Measurements from ENCODE around the gene PHLDB3.

PHLDB3 gene

GRCh38 chr19:43429395-43429794 lies 75.2 kb downstream of the PHLDB3 start:
- H3K79me2 ChIP-seq (ENCODE audit: control insufficient read depth, low read length): no peaks in the 10 kb centered on the region
- H4K20me1 ChIP-seq (ENCODE audit: control insufficient read depth, insufficient read depth, low read depth, low read length): no peaks in the 10 kb centered on the region
- TF ChIP-seq CTCF (IDR thresholded peaks at IDR 0.05; ENCODE audit: low read depth, low read length, poor library complexity, severe bottlenecking) (no peak), EZH2phosphoT487 (IDR thresholded peaks at IDR 0.05; ENCODE audit: borderline replicate concordance, low read length) (no peak)
- H3K27me3 ChIP-seq (ENCODE audit: control insufficient read depth, low read length): no peaks in the 10 kb centered on the region
- H3F3A ChIP-seq (ENCODE audit: control insufficient read depth, insufficient read depth): no peaks in the 10 kb centered on the region
- no peaks in the 10 kb centered on the region for H3K9me2 ChIP-seq (replicated peaks; ENCODE audit: control insufficient read depth, low read length)
- no peaks in the 10 kb centered on the region for H3K4me1 ChIP-seq (ENCODE audit: control insufficient read depth, low read length)
- H3K36me3 ChIP-seq (ENCODE audit: control insufficient read depth, low read length): no peaks in the 10 kb centered on the region
- H3K9me3 ChIP-seq (ENCODE audit: control insufficient read depth, insufficient read depth, low read length): no peaks in the 10 kb centered on the region
- H3K4me3 ChIP-seq (ENCODE audit: low read length): no peak overlapping the region
- no peak overlapping the region for H3K4me2 ChIP-seq (ENCODE audit: low read length)
- H3K27ac ChIP-seq (ENCODE audit: low read depth, low read length): no peak overlapping the region

- Histone ChIP-seq H3K4me3 (ENCODE audit: low read length) (no peak overlapping the region), H4K20me1 (ENCODE audit: control insufficient read depth, insufficient read depth, low read depth, low read length) (no peaks in the 10 kb centered on the region), H3K9me2 (replicated peaks; ENCODE audit: control insufficient read depth, low read length) (no peaks in the 10 kb centered on the region), H3K27me3 (ENCODE audit: control insufficient read depth, low read length) (no peaks in the 10 kb centered on the region), H3K36me3 (ENCODE audit: control insufficient read depth, low read length) (no peaks in the 10 kb centered on the region), H3K4me2 (ENCODE audit: low read length) (no peak overlapping the region), H3F3A (ENCODE audit: control insufficient read depth, insufficient read depth) (no peaks in the 10 kb centered on the region), H3K4me1 (ENCODE audit: control insufficient read depth, low read length) (no peaks in the 10 kb centered on the region), H3K27ac (ENCODE audit: low read depth, low read length) (no peak overlapping the region), H3K9me3 (ENCODE audit: control insufficient read depth, insufficient read depth, low read length) (no peaks in the 10 kb centered on the region), H3K79me2 (ENCODE audit: control insufficient read depth, low read length) (no peaks in the 10 kb centered on the region)
- no peak for TF ChIP-seq EZH2phosphoT487 (IDR thresholded peaks at IDR 0.05; ENCODE audit: borderline replicate concordance, low read length)
- TF ChIP-seq CTCF (IDR thresholded peaks at IDR 0.05; ENCODE audit: low read depth, low read length, poor library complexity, severe bottlenecking): peak; percentile 47
Observed at GRCh38 chr19:43425567-43426392, 78.8 kb downstream of the PHLDB3 start.

Measured in DOHH2 (cell line).